Transverse colon (tissue), 4 donors: ENCODE results near the gene SORCS3.
"Not testable (repeated sequence)": the region's sequence is repeated elsewhere in the genome, so short reads cannot be mapped to it uniquely, and the experiment has no call there.

ENCODE experiments used
- EP300 ChIP-seq: sonication (generic); formaldehyde crosslinking; IDR thresholded peaks from one replicate; pipeline ENCODE4 v1.6.1; 2017; ENCODE audit warnings: antibody characterized with exemption, low read depth
- POLR2A ChIP-seq: fragments of 450-650 bp; IDR thresholded peaks from one replicate; pipeline ENCODE4 v1.6.1; 2016; ENCODE audit warnings: antibody characterized with exemption, mild to moderate bottlenecking, moderate library complexity
- POLR2AphosphoS5 ChIP-seq, 3 donors: sonication (generic); formaldehyde crosslinking; IDR thresholded peaks; one replicate each; pipeline ENCODE4 v1.6.1; 2016; ENCODE audit warnings: antibody characterized with exemption in 3 of 3
- TF ChIP-seq, protein P1 (sequence below), 5 experiments: fragments of 200-600 bp in 3 of 5; fragments of 450-650 bp in 2 of 5; sonication (generic) in 3 of 5; IDR thresholded peaks; 1 replicate in 2 of 5; 2 replicates in 3 of 5; pipeline ENCODE4 v1.5.1; 2016 to 2017; ENCODE audit warnings: antibody characterized with exemption in 5 of 5, inconsistent platforms in 3 of 5, mild to moderate bottlenecking in 2 of 5, moderate library complexity in 1 of 5

DNA sequence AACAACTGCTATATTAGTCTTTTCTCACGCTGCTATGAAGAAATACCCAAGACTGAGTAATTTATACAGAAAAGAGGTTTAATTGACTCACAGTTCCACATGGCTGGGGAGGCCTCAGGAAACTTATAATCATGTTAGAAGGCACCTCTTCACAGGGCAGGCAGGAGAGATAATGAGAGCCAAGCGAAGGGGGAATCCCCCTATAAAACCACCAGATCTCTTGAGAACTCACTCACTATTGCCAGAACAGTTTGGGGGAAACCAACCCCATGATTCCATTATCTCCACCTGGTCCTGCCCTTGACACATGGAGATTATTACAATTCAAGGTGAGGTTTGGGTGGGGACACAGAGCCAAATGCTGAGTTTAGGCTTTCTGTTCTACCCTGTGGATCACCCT, 89.5 kb downstream of the SORCS3 start:
- not testable (repeated sequence) for TF ChIP-seq POLR2A; POLR2AphosphoS5 (IDR thresholded peaks at IDR 0.05); EP300
- TF ChIP-seq, protein P1, sequence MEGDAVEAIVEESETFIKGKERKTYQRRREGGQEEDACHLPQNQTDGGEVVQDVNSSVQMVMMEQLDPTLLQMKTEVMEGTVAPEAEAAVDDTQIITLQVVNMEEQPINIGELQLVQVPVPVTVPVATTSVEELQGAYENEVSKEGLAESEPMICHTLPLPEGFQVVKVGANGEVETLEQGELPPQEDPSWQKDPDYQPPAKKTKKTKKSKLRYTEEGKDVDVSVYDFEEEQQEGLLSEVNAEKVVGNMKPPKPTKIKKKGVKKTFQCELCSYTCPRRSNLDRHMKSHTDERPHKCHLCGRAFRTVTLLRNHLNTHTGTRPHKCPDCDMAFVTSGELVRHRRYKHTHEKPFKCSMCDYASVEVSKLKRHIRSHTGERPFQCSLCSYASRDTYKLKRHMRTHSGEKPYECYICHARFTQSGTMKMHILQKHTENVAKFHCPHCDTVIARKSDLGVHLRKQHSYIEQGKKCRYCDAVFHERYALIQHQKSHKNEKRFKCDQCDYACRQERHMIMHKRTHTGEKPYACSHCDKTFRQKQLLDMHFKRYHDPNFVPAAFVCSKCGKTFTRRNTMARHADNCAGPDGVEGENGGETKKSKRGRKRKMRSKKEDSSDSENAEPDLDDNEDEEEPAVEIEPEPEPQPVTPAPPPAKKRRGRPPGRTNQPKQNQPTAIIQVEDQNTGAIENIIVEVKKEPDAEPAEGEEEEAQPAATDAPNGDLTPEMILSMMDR (IDR thresholded peaks at IDR 0.05): not testable (repeated sequence)
